HepG2 (cell line): ENCODE measurements around the gene TGFBRAP1. TPM values are rescaled to one million over a fixed set of nuclear protein-coding genes. Genes with fewer than 3 reads are reported as not detected.

Experiments
- CCAR2 ChIP-seq: fragments of 200-400 bp; formaldehyde crosslinking; optimal IDR thresholded peaks from 2 replicates; pipeline ENCODE3; 2018; ENCODE audit warnings: low read depth, mild to moderate bottlenecking, low read length, moderate library complexity
- PAWR ChIP-seq: sonication (generic); formaldehyde crosslinking; IDR thresholded peaks from 2 replicates; pipeline ENCODE4 v1.4.0; 2020; ENCODE audit warnings: missing genetic modification reagents, mild to moderate bottlenecking, borderline replicate concordance
- YEATS4 ChIP-seq: sonication (generic); formaldehyde crosslinking; IDR thresholded peaks from 2 replicates; pipeline ENCODE4 v1.4.0; 2020; ENCODE audit warnings: missing genetic modification reagents, borderline replicate concordance
- ZFY ChIP-seq: sonication (generic); formaldehyde crosslinking; IDR thresholded peaks from 2 replicates; pipeline ENCODE4 v1.4.0; 2020; ENCODE audit warnings: missing genetic modification reagents
- polyA plus RNA-seq, 8 experiments: library from polyadenylated mRNA; depleted of rRNA in 3 of 8; stranded (reverse) in 7 of 8; unstranded in 1 of 8; fragments of >200 nt; fragmentation: Illumina TruSeq in 4 of 8; extraction: Trizol in 4 of 8; gene quantifications; 2 replicates each; pipeline versions ENCODE4 v1.2.1 to v1.2.3, GENCODE V29; 2011 to 2016; ENCODE audit warnings: low read depth in 4 of 8, missing spikeins in 1 of 8, mixed read lengths in 1 of 8; ENCODE audit not compliant: insufficient read depth in 1 of 8
- total RNA-seq, 5 experiments: library from RNA; depleted of rRNA; stranded (reverse); fragments of >200 nt; fragmentation: Illumina TruSeq; extraction: Trizol; gene quantifications; 2 replicates each; pipeline ENCODE4 v1.2.3, GENCODE V29; 2016; ENCODE audit warnings: low read depth in 1 of 5
- TF ChIP-seq, protein P1 (sequence below): IDR thresholded peaks from 2 replicates; pipeline ENCODE4 v1.6.1; 2012; ENCODE audit warnings: low read length, improper control_type of control experiment
- TF ChIP-seq, protein P2 (sequence below): sonication (generic); formaldehyde crosslinking; IDR thresholded peaks from 2 replicates; pipeline ENCODE4 v1.5.1; 2020; ENCODE audit warnings: mild to moderate bottlenecking, missing genetic modification reagents, moderate library complexity

TGFBRAP1 gene
- total and polyA plus RNA-seq, 2 of the 13 experiments (the other 11 are each of a cell fraction or from before 2014, with no cell fraction given), result 12.7 to 22.9 TPM

DNA sequence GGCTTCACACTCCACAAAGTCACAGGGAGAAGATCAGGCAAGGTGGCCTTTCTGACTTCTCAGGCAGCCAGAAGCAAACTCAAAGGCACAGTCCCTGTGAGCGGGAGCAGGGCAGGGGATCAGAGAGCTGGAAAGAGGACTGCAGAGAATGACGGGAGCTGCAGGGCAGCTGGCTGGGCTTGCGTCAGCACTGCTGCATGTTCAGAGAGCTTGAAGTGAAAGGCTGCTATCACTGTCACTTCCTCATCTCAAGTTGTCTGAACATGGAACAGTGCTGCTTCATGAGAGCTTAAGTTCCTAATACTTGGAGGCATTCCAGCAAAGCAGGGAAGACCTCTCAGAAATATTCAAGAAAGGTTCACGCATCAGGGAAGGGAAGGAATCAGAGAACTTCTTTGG is 20.4 kb downstream of the TGFBRAP1 start (continued):
- TF ChIP-seq, protein P1, sequence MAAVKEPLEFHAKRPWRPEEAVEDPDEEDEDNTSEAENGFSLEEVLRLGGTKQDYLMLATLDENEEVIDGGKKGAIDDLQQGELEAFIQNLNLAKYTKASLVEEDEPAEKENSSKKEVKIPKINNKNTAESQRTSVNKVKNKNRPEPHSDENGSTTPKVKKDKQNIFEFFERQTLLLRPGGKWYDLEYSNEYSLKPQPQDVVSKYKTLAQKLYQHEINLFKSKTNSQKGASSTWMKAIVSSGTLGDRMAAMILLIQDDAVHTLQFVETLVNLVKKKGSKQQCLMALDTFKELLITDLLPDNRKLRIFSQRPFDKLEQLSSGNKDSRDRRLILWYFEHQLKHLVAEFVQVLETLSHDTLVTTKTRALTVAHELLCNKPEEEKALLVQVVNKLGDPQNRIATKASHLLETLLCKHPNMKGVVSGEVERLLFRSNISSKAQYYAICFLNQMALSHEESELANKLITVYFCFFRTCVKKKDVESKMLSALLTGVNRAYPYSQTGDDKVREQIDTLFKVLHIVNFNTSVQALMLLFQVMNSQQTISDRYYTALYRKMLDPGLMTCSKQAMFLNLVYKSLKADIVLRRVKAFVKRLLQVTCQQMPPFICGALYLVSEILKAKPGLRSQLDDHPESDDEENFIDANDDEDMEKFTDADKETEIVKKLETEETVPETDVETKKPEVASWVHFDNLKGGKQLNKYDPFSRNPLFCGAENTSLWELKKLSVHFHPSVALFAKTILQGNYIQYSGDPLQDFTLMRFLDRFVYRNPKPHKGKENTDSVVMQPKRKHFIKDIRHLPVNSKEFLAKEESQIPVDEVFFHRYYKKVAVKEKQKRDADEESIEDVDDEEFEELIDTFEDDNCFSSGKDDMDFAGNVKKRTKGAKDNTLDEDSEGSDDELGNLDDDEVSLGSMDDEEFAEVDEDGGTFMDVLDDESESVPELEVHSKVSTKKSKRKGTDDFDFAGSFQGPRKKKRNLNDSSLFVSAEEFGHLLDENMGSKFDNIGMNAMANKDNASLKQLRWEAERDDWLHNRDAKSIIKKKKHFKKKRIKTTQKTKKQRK, result no peak
- TF ChIP-seq CCAR2 (no peak), ZFY (no peak), PAWR (CRISPR knock-in tag) (no peak), YEATS4 (CRISPR knock-in tag) (no peak)
- TF ChIP-seq, protein P2, sequence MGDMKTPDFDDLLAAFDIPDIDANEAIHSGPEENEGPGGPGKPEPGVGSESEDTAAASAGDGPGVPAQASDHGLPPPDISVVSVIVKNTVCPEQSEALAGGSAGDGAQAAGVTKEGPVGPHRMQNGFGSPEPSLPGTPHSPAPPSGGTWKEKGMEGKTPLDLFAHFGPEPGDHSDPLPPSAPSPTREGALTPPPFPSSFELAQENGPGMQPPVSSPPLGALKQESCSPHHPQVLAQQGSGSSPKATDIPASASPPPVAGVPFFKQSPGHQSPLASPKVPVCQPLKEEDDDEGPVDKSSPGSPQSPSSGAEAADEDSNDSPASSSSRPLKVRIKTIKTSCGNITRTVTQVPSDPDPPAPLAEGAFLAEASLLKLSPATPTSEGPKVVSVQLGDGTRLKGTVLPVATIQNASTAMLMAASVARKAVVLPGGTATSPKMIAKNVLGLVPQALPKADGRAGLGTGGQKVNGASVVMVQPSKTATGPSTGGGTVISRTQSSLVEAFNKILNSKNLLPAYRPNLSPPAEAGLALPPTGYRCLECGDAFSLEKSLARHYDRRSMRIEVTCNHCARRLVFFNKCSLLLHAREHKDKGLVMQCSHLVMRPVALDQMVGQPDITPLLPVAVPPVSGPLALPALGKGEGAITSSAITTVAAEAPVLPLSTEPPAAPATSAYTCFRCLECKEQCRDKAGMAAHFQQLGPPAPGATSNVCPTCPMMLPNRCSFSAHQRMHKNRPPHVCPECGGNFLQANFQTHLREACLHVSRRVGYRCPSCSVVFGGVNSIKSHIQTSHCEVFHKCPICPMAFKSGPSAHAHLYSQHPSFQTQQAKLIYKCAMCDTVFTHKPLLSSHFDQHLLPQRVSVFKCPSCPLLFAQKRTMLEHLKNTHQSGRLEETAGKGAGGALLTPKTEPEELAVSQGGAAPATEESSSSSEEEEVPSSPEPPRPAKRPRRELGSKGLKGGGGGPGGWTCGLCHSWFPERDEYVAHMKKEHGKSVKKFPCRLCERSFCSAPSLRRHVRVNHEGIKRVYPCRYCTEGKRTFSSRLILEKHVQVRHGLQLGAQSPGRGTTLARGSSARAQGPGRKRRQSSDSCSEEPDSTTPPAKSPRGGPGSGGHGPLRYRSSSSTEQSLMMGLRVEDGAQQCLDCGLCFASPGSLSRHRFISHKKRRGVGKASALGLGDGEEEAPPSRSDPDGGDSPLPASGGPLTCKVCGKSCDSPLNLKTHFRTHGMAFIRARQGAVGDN (CRISPR knock-in tag), result no peak
